NCI-H1930 (cell line): ENCODE data around the gene ARSI.

Experiments used
- DNase-seq, 2 experiments: peaks; one replicate each; lab custom pipeline; 2025; lab: John Stamatoyannopoulos, UW

The ARSI gene

GRCh38 chr5:150302301-150303069 is at the start of gene ARSI:
TSS of gene ARSI (minus strand) at chr5:150302905. CDS start at chr5:150302373, 532 bp downstream.
- no peak for DNase-seq

- DNase-seq = no peak
These were observed 48.0 kb upstream of the ARSI start for GRCh38 chr5:150350524-150351344.

DNA sequence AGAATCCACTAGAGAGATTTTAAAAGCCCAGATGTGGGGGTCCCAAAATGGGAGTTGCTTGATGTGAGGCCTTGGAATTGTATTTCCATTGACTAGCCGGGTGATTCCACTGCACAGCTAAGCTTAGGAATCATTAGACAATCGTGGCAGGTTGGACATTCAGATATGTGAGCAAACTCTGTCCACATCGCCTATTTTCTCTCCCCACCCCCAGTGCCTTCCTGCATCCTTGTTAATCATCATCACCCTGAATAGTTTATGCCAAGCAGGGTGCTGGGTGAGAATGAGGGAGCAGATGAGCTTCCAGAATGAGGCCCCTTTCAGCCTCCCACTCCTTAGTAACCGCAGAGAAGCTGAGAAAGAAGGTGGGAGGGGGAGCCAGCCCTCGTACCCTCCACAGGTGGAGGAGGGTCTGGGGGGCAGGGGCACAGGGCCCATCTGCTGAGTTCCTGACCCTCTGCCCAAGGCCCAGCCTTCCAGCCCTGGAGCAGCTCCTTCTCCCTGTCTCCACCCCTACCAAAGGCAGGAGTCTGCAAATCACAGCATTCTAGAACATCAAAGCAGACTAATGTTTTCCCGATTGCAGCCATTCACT is 47.1 kb upstream of the ARSI start:
- DNase-seq = no peak

- no peak for DNase-seq
These were observed 44.7 kb upstream of the ARSI start for GRCh38 chr5:150347451-150347850.

DNA sequence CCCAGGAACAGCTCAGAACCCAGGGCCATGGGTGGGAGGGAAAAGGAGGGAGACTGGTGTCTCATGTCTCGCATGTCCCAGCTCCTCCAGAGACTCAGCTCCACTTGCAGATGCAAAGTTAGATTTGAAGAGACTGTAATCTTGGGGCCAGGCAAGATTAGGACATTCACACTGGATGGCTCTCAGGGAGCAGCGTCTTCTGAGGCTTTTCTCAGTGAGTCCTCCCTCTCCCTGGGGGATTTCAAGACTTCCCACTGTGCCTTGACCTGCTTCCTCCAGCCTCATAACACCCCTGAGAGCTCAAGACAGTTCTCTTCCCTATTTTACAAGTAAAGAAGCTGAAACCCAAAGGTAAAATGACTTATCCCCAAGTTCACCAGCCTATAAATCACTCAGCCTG is 44.3 kb upstream of the ARSI start:
- DNase-seq = no peak

DNA sequence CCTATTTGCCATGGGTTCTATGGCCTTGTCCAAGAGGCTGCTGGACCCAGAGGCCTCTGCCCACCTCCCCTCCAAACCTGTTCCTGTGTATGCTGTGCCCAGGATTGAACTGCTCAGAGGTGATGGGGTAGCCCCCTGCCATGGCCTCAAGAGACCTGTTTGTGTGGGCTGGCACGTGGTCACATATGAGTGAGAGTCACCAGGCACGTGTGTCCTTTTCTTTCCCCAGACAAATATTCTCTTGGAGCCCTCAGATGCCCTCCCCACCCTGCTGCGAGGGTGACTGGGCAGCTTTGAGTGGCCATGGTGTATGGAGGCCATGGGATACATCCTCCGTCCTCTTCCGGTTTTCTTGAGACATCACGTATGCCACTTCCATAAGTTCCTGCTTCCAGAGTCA is 43.9 kb upstream of the ARSI start:
- no peak for DNase-seq

DNA sequence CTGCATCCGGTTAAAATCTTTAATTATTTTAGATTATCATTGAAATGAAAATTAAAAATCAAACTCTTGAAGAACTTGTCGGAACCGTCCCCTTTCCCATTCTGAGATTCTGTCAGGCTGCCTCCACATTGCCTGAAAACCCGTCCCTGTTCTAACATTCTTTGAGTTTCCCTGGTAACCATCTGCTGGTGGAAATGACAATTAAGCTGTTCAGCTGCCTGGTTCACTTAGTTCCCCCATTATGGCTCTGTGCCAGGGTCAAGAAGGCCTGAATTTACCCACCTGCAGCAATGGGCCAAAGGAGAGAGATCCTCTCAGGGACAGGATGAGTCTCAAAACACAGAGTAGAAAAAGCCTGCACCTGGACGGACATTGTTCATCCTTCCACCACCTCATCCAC is 43.0 kb upstream of the ARSI start:
- no peak for DNase-seq

DNA sequence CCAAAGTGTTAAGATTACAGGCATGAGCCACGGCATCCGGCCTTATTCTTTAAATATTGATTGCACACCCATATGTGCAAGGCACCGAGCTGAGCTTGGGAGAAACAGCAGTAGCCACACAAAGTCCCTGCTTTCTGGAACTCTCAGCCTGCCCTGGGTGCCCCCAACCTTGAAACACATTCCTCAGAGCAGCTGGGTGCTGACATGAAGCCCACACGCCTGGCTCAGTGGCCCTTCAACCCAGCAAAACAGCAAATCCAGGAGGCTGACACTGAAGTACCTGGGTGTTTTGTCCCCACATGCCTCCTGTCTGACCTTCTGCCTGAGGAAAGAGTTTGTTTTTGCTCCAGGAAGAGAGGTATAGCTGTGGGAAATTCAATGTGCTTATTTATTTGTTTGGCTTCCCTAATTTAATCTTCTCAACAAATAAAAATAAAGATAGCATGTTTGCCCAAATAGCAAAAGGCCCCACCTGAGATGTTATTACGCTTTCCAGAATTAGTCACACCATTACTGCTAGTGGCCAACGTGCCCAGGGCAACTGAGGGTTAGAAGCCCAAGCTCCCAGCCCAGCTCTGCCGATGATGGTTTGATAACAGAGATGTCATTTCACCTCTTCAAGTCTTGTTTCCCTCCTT is 41.4 kb upstream of the ARSI start:
- DNase-seq = no peak

GRCh38 chr5:150342583-150342982 is 39.9 kb upstream of the ARSI start:
- DNase-seq = no peak

- no peak for DNase-seq
These were observed 39.3 kb upstream of the ARSI start for GRCh38 chr5:150341989-150342388.

DNA sequence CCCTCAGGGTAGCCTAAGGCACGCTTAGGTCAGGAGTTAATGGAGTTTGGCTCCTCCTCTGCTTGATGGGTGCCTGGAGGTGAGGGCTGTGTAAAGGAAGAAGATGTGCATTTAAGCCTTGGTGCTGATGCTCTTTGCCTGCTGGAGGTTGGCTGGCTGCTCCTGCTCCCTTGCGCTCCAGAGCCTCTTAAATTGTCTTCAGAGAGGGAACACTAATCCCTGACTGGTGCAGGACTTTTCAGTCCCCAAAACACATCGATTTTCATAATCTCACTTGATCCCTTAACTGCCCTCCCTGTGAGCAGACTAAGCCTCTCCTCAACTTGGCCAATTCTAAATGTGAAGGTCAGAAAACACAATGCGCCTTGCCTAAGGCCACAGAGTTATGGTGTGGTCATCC is 38.6 kb upstream of the ARSI start:
- DNase-seq = no peak

DNA sequence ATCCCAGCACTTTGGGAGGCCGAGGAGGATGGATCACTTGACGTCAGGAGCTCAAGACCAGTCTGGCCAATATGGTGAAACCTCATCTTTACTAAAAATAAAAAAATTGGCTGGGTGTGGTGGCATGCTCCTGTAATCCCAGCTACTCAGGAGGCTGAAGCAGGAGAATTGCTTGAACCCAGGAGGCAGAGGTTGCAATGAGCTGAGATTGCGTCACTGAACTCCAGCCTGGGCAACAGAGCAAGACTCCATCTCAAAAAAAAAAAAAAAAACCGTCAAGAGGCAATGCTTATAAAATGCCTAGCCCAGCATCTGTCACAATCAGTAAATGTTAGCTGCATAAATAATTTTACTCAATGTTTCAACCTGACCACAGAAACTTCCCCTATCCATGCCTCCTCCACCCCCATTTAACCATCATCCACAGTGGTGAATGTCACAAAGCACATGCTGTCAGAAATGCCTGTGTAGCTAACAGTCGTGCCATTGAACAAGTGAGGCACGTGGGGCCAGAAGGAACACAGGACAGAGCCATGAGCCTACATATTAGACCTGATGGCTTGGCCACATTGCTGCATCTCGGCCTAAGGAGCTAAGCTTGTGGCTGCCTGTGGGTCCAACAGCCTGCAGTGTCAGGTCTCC is 38.0 kb upstream of the ARSI start:
- DNase-seq = no peak

DNA sequence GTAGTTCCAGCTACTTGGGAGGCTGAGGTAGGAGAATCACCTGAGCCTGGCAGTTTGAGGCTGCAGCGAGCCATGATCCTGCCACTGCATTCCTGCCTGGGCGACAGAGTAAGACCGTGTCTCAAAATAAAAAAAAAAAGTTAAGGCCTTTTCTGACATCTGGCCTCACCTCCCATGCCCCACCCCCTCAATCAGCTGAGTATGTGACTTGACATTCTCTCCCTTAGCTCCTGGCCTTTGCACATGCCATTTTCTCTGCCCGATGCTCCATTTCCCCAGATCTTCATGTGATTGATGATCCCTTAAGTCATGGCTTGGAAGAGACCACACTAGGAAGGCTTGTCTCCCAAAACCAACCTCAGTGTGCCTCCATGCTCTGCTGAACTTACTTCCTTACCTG is 37.1 kb upstream of the ARSI start:
- DNase-seq = no peak

DNA sequence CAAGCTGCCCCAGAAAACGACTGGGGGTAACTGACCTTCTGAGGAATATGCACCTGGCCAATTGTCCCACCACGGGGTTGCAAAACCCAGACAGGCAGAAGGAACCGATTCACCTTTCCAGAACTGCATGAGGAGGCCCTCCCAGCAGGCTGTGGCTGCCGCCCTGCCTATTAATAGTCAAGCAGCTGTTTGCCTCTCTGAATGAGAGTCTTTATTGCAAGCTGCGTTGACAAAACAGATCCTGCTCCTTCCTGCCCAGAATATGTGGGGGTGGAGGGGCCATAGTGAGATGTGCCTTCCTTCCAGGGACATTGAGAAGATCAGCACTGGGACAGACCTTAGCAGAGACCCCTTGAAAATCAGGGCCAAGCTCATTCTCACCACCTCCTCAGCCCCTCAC is 36.5 kb upstream of the ARSI start:
- DNase-seq = no peak

- DNase-seq = no peak
These were observed 35.8 kb upstream of the ARSI start for GRCh38 chr5:150338546-150338945.

- DNase-seq = no peak
These were observed 33.1 kb upstream of the ARSI start for GRCh38 chr5:150335778-150336177.

GRCh38 chr5:150333400-150333799 is 30.7 kb upstream of the ARSI start:
- DNase-seq = no peak

GRCh38 chr5:150329881-150330876 is 27.5 kb upstream of the ARSI start:
- DNase-seq = no peak

DNA sequence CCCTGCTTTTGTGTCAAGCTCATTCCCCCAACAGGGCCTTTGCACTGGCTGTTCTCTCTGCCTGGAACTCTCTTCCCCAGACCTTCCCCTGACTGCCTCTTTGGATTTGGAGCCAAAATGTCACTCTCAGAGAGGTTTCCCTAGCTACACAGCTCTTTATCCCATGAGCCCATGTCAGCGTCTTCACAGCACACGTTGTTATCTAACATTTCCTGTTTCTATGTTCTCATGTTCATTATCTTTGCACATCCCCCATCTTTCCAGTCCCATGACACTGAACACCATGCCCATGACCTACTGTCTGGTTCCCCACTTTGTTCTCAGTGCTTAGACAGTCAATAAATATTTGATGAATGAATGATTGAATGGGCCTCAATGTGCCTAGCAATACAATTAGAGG is 26.3 kb upstream of the ARSI start:
- DNase-seq = no peak

- no peak for DNase-seq
These were observed 25.8 kb upstream of the ARSI start for GRCh38 chr5:150328515-150328914.

GRCh38 chr5:150327139-150327538 is 24.4 kb upstream of the ARSI start:
- DNase-seq = no peak
